Activated T-helper 17 cell treated with anti-CD3 and anti-CD28 coated beads, Interleukin-2, amount 50 U/mL, for 72 hours (primary cell): ENCODE data around the gene RAB38. TPM values are rescaled to one million over a fixed set of nuclear protein-coding genes. Genes with fewer than 3 reads are reported as not detected.

Experiments
- ATAC-seq: fragments of 150-1000 bp; cut with Tn5 transposase; replicated peaks from 2 replicates; pipeline ENCODE4 v1.10.0; 2021; ENCODE audit warnings: mild to moderate bottlenecking, moderate library complexity
- H3K27ac Mint-ChIP-seq: one replicate; pipeline ENCODE4 v1.8.0; 2022; ENCODE audit warnings: mixed read lengths
- H3K27me3 Mint-ChIP-seq: one replicate; pipeline ENCODE4 v1.8.0; 2022; ENCODE audit warnings: mixed read lengths
- H3K36me3 Mint-ChIP-seq: one replicate; pipeline ENCODE4 v1.8.0; 2022; ENCODE audit warnings: low read depth, mild to moderate bottlenecking, mixed read lengths
- H3K4me1 Mint-ChIP-seq: one replicate; pipeline ENCODE4 v1.8.0; 2022; ENCODE audit warnings: mixed read lengths
- H3K4me3 Mint-ChIP-seq: one replicate; pipeline ENCODE4 v1.8.0; 2022; ENCODE audit warnings: mild to moderate bottlenecking, mixed read lengths
- H3K9me3 Mint-ChIP-seq: one replicate; pipeline ENCODE4 v1.8.0; 2022; ENCODE audit warnings: mixed read lengths
- total RNA-seq, 2 donors: library from RNA; stranded (reverse); gene quantifications; one replicate each; pipeline ENCODE4 v1.2.3, GENCODE V29; 2022

RAB38 gene
- 1 to 10 TPM; 1.2 to 1.9 TPM for total RNA-seq

DNA sequence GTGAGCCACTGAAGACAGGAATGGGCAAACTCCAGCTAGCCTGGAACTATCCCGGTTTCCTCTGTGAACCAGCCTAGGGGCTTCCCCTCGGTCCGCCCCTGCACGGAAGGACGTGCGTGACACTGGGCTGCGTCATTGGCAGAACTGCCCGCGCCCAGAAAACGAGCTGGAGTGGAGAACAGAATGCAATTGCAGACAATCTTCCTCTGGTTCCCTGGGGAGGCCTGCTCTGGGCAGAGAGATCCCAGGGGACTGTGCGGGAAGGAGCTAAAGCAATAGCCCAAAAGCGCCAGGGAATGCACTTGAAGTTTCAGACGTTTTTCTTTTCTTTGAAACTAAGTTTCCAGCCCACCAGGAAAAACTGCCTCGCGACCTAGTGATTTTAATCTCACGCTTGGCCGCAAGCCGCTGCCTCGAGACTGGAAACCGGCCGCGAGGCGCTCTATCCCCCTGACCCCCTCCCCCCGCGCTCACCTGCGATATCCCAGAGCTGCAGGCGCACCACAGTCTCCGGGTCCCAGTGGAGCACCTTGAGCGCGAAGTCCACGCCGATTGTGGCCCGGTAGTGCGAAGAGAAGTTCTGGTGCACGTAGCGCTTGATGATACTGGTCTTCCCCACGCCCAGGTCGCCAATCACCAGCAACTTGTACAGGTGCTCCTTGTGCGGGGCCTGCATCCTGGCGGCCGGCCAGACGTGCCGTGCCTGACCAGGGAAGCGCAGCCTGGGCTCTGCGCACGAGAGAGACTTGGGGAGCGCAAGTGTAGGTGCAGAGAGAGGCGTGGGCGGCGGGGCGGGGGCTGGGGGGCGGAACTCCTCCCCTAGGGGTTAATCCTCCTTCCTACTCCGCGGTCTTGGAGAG, at the start of gene RAB38:
TSS of gene RAB38 (minus strand) at position 735 of the 860 bp plus-strand sequence. CDS start at position 676, 59 bp downstream.
- Mint-ChIP-seq H3K4me1 (peaks cover 14% of the 10 kb centered on the region), H3K4me3 (peak within 1 kb of the TSS; percentile 83), H3K36me3 (no peaks in the 10 kb centered on the region), H3K9me3 (no peaks in the 10 kb centered on the region), H3K27me3 (no peaks in the 10 kb centered on the region), H3K27ac (peak within 1 kb of the TSS; percentile 90)
- peak; percentile 74 for ATAC-seq

GRCh38 chr11:88213406-88213805, 38.2 kb upstream of the RAB38 start:
- Mint-ChIP-seq H3K36me3 (no peaks in the 10 kb centered on the region), H3K4me1 (no peaks in the 10 kb centered on the region), H3K27me3 (no peaks in the 10 kb centered on the region), H3K4me3 (no peak overlapping the region), H3K27ac (no peak overlapping the region), H3K9me3 (no peaks in the 10 kb centered on the region)
- no peak for ATAC-seq

DNA sequence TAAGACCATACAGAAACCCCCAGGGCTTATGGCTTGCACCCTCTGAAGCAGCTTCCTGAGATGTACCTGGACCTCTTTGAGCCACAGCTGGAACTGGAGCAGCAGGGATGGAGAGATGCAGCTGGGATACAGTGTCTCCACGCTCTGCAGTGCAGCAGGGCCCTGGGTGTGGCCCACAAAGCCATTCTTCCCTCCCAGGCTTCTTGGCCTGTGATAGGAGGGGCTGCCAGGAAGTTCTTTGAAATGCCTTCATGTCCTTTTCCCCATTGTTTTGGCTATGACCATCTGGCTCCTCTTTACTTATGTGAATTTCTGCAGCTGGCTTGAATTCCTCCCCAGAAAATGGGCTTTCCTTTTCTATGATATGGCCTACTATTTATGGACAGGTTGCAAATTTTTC, 37.1 kb upstream of the RAB38 start:
- no peak for ATAC-seq
- Mint-ChIP-seq H3K27ac (no peak overlapping the region), H3K4me3 (no peak overlapping the region), H3K9me3 (no peaks in the 10 kb centered on the region), H3K27me3 (no peaks in the 10 kb centered on the region), H3K36me3 (no peaks in the 10 kb centered on the region), H3K4me1 (no peaks in the 10 kb centered on the region)

DNA sequence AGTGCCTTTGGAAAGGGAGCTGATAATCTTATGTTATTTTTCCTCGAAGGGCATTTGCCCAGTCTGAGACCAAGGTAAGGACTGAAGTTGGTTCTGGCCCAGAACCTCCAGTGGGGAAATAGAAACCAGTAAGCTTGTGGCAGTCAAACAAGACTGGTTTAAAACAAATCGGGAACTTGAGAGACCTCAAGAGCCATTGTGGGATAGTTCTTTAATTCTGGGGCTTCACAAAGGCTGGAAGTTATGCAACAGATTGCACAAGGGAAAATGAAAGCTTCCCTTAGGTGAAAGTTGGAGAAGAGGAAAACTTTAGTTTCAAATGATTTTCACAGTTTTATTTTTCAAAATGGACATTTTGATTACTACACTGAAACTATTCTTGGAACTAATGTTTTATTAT, 33.5 kb upstream of the RAB38 start:
- no peak for ATAC-seq
- Mint-ChIP-seq H3K4me1 (no peaks in the 10 kb centered on the region), H3K27ac (no peak overlapping the region), H3K9me3 (no peaks in the 10 kb centered on the region), H3K4me3 (no peak overlapping the region), H3K27me3 (no peaks in the 10 kb centered on the region), H3K36me3 (no peaks in the 10 kb centered on the region)

DNA sequence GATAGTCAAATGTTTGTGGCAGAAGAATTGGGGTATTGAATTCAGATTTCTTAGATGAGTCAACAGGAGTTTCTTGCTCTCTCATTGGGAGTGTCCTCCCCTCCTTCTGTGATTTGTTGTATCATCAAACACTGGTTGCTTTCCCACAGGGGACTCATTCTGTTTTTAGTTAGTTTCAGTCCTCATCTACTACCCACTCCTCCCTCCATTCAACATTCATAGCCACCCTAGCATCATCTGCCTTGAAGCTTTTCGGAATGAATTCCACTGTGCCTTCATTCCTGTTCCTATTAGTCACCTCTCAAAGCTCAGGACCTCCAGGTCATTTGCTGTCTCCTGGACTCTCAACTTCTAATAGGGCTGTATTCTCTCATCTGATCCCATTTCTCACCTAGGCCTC, 31.5 kb upstream of the RAB38 start:
- Mint-ChIP-seq H3K9me3 (no peaks in the 10 kb centered on the region), H3K36me3 (no peaks in the 10 kb centered on the region), H3K27ac (no peak overlapping the region), H3K4me3 (no peak overlapping the region), H3K27me3 (no peaks in the 10 kb centered on the region), H3K4me1 (no peaks in the 10 kb centered on the region)
- ATAC-seq: peak; percentile 74

DNA sequence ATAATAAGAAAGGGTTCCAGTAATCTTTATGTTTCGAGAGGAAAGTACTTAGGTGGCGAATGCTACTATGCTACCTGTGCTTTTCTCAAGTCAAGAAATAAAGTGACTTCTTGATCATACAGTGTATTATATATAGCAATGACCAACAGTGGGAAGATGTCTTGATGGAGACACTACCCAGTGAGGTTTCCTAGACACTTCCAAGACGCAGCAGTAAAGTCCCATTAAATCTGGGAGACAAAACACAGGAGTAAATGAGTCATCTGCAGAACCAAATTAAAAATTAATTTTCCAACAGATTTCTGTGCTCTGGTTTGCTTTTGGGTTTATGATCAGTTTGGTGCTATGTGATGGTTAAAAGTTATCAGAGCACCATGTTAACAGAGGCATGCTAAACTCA, 29.1 kb upstream of the RAB38 start:
- Mint-ChIP-seq H3K4me1 (no peaks in the 10 kb centered on the region), H3K4me3 (no peak overlapping the region), H3K27ac (no peak overlapping the region), H3K36me3 (no peaks in the 10 kb centered on the region), H3K9me3 (no peaks in the 10 kb centered on the region), H3K27me3 (no peaks in the 10 kb centered on the region)
- no peak for ATAC-seq

DNA sequence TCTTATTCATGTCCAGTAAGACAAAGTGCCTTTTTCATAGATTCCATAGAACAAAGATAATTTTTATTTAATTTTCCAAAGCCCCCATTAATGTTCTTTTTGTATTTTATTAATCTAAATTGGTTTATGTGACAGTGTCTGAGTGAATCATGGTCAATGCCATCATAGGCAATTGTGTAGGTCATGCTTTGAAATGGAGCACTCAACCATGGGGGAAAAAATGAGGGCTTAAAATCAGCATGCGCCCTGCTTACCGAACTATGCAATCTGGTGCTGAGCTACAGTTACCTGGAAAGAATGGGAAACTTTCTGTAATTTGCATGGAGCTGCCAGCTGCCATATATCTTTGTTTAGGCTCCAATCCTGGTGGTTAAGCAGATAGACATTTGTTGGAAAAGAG, 28.4 kb upstream of the RAB38 start:
- Mint-ChIP-seq H3K9me3 (peaks cover 2% of the 10 kb centered on the region), H3K27ac (no peak overlapping the region), H3K4me1 (no peaks in the 10 kb centered on the region), H3K27me3 (no peaks in the 10 kb centered on the region), H3K36me3 (no peaks in the 10 kb centered on the region), H3K4me3 (no peak overlapping the region)
- ATAC-seq: no peak

- Mint-ChIP-seq H3K36me3 (no peaks in the 10 kb centered on the region), H3K27me3 (no peaks in the 10 kb centered on the region), H3K4me3 (no peak overlapping the region), H3K4me1 (no peaks in the 10 kb centered on the region), H3K27ac (no peak overlapping the region), H3K9me3 (peaks cover 9% of the 10 kb centered on the region)
- peak; percentile 31 for ATAC-seq
Measured at GRCh38 chr11:88202498-88202897, 27.3 kb upstream of the RAB38 start.

GRCh38 chr11:88196393-88196792, 21.1 kb upstream of the RAB38 start:
- Mint-ChIP-seq H3K4me3 (no peak overlapping the region), H3K36me3 (no peaks in the 10 kb centered on the region), H3K4me1 (no peaks in the 10 kb centered on the region), H3K27ac (no peak overlapping the region), H3K27me3 (peaks cover 4% of the 10 kb centered on the region), H3K9me3 (peaks cover 17% of the 10 kb centered on the region)
- ATAC-seq: no peak

GRCh38 chr11:88195908-88196307, 20.7 kb upstream of the RAB38 start:
- H3K4me3 Mint-ChIP-seq: no peak overlapping the region
- peaks cover 4% of the 10 kb centered on the region for H3K27me3 Mint-ChIP-seq
- no peaks in the 10 kb centered on the region for H3K4me1 Mint-ChIP-seq
- H3K27ac Mint-ChIP-seq: no peak overlapping the region
- no peaks in the 10 kb centered on the region for H3K36me3 Mint-ChIP-seq
- peaks cover 17% of the 10 kb centered on the region for H3K9me3 Mint-ChIP-seq
- no peak for ATAC-seq

- Mint-ChIP-seq H3K27ac (no peak overlapping the region), H3K9me3 (peaks cover 17% of the 10 kb centered on the region), H3K4me1 (no peaks in the 10 kb centered on the region), H3K4me3 (no peak overlapping the region), H3K36me3 (no peaks in the 10 kb centered on the region), H3K27me3 (peaks cover 4% of the 10 kb centered on the region)
- ATAC-seq: peak; percentile 40
Measured at GRCh38 chr11:88194990-88195389, 19.7 kb upstream of the RAB38 start.

DNA sequence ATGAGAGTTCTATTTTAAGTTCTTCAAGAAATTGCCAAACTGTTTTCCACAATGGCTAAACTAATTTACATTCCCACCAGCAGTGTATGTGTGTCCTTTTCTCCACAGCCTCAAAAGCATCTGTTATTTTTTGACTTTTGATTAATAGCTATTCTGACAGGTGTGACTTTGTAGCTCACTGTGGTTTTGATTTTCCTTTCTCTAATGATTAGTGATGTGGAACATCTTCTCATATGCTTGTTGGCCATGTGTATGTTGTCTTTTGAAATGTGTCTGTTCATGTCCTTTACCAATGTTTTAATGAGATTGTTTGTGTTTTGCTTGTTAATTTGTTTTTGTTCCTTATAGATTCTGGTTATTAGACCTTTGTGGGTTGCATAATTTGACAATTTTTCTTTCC, 18.0 kb upstream of the RAB38 start:
- no peak overlapping the region for H3K27ac Mint-ChIP-seq

DNA sequence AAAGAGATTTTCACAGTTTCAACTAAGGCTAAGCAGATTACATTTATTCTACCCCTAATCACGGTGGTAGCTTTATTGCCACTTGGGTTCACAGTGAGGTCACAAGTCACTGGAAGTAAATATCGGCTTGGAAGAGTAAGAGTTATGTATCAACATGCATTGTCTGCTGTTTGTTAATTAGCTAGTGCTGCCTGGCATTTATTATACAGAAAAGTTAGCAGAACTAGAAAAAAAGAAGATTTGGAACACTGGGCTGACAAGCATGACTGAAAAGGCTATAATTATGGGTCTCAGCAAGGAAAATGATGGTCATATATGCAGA, 13.7 kb upstream of the RAB38 start:
- peaks cover 4% of the 10 kb centered on the region for H3K9me3 Mint-ChIP-seq
- H3K36me3 Mint-ChIP-seq: no peaks in the 10 kb centered on the region
- no peak for ATAC-seq
- H3K27ac Mint-ChIP-seq: no peak overlapping the region
- H3K4me3 Mint-ChIP-seq: no peak overlapping the region
- no peaks in the 10 kb centered on the region for H3K27me3 Mint-ChIP-seq
- no peaks in the 10 kb centered on the region for H3K4me1 Mint-ChIP-seq

More for the DNA sequence above, 18.0 kb upstream of the RAB38 start:
- Mint-ChIP-seq H3K36me3 (no peaks in the 10 kb centered on the region), H3K4me3 (no peak overlapping the region), H3K9me3 (peaks cover 13% of the 10 kb centered on the region), H3K4me1 (no peaks in the 10 kb centered on the region), H3K27me3 (peaks cover 4% of the 10 kb centered on the region)
- no peak for ATAC-seq

GRCh38 chr11:88188251-88188931, 13.1 kb upstream of the RAB38 start:
- Mint-ChIP-seq H3K36me3 (no peaks in the 10 kb centered on the region), H3K4me3 (no peak overlapping the region), H3K27ac (no peak overlapping the region), H3K4me1 (no peaks in the 10 kb centered on the region), H3K27me3 (no peaks in the 10 kb centered on the region), H3K9me3 (peaks cover 4% of the 10 kb centered on the region)
- ATAC-seq: no peak

GRCh38 chr11:88183233-88183632, 8.0 kb upstream of the RAB38 start:
- H3K27me3 Mint-ChIP-seq: peaks cover 12% of the 10 kb centered on the region
- peaks cover 12% of the 10 kb centered on the region for H3K4me1 Mint-ChIP-seq
- H3K36me3 Mint-ChIP-seq: no peaks in the 10 kb centered on the region
- H3K9me3 Mint-ChIP-seq: peaks cover 4% of the 10 kb centered on the region
- no peak for ATAC-seq
- H3K4me3 Mint-ChIP-seq: no peak overlapping the region
- H3K27ac Mint-ChIP-seq: no peak overlapping the region
